GDM1 (cell line): ENCODE results near the gene OXNAD1.

ENCODE experiments used
- DNase-seq: peaks from one replicate; lab custom pipeline; 2025; lab: John Stamatoyannopoulos, UW

The OXNAD1 gene

GRCh38 chr3:16247282-16248061 lies 17.5 kb upstream of the OXNAD1 start:
- peak; percentile 63 for DNase-seq

- no peak for DNase-seq
These were observed 16.5 kb upstream of the OXNAD1 start for GRCh38 chr3:16248556-16248955.

GRCh38 chr3:16249336-16249735 lies 15.7 kb upstream of the OXNAD1 start:
- peak; percentile 7 for DNase-seq

- DNase-seq: no peak
These were observed 15.1 kb upstream of the OXNAD1 start for GRCh38 chr3:16249886-16250285.

GRCh38 chr3:16251316-16252085 lies 13.5 kb upstream of the OXNAD1 start:
- no peak for DNase-seq

- DNase-seq: no peak
These were observed 12.6 kb upstream of the OXNAD1 start for GRCh38 chr3:16252243-16252978.

GRCh38 chr3:16252988-16253387 lies 12.0 kb upstream of the OXNAD1 start:
- no peak for DNase-seq

GRCh38 chr3:16253601-16254000 lies 11.4 kb upstream of the OXNAD1 start:
- no peak for DNase-seq

GRCh38 chr3:16254916-16255315 lies 10.1 kb upstream of the OXNAD1 start:
- DNase-seq: no peak

GRCh38 chr3:16255326-16255725 lies 9.7 kb upstream of the OXNAD1 start:
- no peak for DNase-seq

- DNase-seq: no peak
These were observed 9.3 kb upstream of the OXNAD1 start for GRCh38 chr3:16255726-16256125.

GRCh38 chr3:16257309-16257708 lies 7.7 kb upstream of the OXNAD1 start:
- DNase-seq: no peak

GRCh38 chr3:16258177-16258576 lies 6.8 kb upstream of the OXNAD1 start:
- no peak for DNase-seq

- DNase-seq: no peak
These were observed 6.1 kb upstream of the OXNAD1 start for GRCh38 chr3:16258866-16259265.

- no peak for DNase-seq
These were observed 5.0 kb upstream of the OXNAD1 start for GRCh38 chr3:16260046-16260445.

GRCh38 chr3:16262174-16262573 lies 2.8 kb upstream of the OXNAD1 start:
- DNase-seq: no peak

- DNase-seq: no peak
These were observed 771 bp upstream of the OXNAD1 start for GRCh38 chr3:16264174-16264707.

- DNase-seq: no peak
These were observed 409 bp downstream of the OXNAD1 start for GRCh38 chr3:16265455-16265786.

- no peak for DNase-seq
These were observed 1.7 kb downstream of the OXNAD1 start for GRCh38 chr3:16266714-16267113.

GRCh38 chr3:16270855-16271254 lies 5.8 kb downstream of the OXNAD1 start:
- DNase-seq: no peak

- no peak for DNase-seq
These were observed 7.6 kb downstream of the OXNAD1 start for GRCh38 chr3:16272588-16272987.

GRCh38 chr3:16273867-16274266 lies 8.9 kb downstream of the OXNAD1 start:
- DNase-seq: no peak

GRCh38 chr3:16277471-16277870 lies 12.5 kb downstream of the OXNAD1 start:
- no peak for DNase-seq
